GM19035 (cell line): Measurements from ENCODE around the gene ARHGAP26.

Experiments
- ATAC-seq: cut with Tn5 transposase; IDR thresholded peaks from one replicate; pipeline ENCODE4 v1.9.1; 2021; ENCODE audit not compliant: unreplicated experiment

The ARHGAP26 gene

DNA sequence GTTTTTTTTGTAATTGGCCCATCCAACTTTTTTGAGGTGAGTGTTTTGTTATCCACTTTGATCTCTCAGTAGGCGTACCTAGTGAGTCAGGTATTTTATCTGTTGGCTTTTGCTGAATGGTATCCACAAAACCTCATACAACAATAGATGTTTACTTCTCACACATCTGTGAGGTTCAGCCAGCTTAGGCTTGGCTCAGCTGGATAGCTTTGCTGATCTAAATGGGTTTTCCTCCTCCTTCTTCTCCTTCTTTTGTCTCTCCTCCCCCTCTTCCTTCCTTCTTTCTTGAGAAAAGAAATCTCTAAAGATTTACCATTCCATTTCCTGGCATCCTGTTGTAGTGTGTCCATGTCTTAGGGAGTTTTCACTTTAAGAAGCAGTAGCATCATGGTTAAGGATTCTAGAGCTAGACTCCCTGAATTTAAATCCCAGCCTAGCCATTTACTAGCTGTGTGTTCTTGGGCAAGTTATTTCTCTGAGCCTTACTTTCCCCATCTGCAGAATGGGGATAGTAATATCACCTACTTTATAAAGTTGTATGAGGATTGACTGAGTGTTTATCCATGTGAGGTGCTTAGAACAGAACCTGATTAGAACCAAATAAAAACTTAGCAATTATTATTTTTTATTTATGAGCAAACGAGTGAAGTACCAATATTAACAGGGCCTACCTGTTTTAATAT lies 126.3 kb downstream of the ARHGAP26 start:
- no peak for ATAC-seq

DNA sequence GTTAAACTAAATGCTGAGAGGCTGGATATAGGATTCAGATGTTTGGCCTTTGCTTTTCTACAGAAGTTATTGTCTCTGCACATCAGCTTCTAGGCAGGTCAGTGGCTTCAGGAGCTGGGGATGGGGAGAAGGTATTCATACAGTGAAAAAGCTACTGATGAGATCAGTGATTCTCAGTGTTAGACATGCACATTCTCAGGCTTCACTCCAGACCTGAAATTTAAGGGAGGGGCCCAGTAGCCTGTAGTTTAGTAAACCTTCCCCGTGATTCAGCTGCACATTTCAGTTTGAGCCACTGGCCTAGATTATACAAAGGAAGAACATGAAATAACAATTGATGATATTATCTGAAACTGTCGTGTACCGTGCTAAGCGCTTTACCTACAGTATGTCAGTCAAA lies 127.2 kb downstream of the ARHGAP26 start:
- ATAC-seq: no peak

DNA sequence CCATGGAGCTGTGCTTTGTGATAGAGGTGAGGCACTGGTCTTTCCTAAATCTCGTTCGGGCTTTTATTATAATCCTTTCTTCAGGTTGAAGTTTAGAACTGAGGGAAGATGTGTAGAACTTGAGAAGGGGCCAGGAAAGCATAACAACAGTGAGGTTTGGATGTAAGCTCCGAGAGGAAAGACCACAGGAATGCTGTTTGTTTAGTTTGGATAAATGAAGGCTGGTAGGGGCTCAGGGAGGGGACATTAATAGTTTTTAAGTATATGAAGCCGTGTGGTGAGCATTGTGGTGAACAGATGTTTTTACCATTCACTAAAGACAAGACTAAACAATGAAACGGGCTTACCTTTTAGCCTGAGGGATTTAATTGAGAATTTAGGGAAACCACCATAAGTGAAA lies 130.8 kb downstream of the ARHGAP26 start:
- ATAC-seq: no peak

DNA sequence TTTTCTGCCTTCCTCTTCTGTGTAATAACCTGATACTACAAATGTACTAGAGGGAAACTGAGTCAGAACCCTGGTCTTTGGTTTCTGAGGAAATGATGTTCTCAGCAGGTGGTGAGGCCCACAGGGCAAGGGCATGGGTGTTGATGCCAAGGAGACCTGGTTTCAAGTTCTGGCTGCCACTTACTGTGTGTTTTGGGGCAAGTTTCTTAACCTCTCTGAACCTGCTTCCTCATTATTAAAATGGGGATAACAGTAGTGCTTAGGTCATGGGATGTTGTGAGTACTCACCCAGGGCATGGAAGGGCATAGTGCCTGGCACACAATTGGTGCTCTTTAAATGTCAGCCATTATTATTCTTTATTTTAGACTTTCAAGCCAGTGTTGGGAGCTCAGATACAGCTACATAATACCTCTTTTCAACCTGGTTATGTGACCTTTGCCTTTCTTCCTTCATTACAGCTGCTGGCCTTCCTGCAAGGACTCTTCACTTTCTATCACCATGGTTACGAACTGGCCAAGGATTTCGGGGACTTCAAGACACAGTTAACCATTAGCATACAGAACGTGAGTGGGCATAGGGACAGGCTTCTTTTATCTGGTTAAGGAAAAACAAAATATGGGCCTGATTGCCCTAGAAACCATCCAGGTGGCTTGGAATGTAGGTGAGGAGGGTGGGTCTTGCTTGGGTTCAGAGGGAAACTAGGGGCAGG lies 131.5 kb downstream of the ARHGAP26 start:
- ATAC-seq: no peak

DNA sequence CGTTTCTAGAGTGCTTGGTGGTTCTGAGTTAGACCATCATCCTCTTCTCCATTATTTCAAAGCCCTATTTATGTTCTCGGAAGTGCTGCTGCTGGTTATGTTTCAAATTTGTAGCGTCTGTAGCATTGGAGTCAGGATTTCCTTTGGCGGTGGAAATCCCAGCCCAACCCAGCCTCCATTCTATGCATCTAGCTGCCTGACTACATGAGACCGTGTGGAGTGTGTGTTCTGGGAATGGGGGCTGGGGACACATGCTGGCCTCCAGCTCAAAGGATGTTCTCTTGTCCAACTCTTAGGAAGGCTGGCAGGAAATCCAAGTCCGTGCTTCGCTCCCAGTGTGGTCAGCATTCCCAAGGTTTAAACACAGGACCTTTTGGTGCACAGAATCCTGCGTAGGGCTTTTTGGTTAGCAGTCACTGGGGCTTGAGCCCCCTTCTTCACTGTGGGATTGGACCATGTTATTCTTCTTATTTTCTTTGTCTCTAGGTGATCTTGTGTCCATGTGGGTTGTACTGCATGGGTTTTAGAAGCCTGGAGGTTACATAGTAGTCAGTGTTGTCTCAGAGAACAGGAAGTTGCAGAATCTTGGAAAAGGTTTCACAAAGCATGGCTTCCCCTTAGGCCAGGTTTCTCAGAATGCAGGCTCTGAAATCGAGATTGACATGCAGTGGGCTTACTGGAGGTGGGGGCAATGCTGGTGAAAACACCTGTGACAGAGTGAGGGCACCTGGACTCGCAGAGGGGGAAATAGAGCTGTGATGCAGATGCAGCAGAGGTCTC lies 132.2 kb downstream of the ARHGAP26 start:
- no peak for ATAC-seq

DNA sequence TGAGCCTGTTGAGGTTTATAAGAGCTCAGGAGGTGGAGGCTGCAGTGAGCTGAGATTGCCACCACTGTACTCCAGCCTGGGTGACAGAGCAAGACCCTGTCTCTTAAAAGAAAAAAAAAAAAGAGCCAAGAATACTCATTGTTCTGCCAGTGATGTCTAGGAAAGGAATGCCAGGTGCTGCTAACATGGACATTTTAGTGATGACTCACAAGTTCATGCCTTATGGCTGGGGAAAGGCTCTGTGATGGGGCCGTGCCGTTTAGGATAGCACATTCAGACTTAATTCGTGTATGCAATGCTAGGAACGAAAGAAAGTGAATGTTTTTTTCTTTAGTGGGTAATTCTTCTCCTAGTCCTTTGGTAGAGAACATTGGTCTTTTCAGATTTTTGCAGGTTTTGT lies 134.2 kb downstream of the ARHGAP26 start:
- no peak for ATAC-seq

DNA sequence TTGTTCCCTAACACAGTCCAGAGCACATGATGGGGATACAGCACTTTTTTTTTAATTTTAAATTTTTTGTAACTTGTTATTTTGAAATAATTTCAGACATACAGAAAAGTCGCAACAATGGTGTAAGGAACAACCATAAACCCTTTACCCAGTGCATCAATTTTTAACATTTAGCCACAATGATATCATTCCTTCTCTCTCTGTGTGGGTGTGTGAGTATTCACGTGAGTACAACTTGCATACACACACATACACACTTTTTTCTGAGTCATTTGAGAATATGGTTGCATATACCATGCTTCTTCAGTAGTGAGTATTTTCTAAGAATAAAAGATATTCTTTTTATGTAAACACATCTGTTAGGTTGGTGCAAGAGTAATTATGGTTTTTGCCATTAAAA lies 135.2 kb downstream of the ARHGAP26 start:
- no peak for ATAC-seq

DNA sequence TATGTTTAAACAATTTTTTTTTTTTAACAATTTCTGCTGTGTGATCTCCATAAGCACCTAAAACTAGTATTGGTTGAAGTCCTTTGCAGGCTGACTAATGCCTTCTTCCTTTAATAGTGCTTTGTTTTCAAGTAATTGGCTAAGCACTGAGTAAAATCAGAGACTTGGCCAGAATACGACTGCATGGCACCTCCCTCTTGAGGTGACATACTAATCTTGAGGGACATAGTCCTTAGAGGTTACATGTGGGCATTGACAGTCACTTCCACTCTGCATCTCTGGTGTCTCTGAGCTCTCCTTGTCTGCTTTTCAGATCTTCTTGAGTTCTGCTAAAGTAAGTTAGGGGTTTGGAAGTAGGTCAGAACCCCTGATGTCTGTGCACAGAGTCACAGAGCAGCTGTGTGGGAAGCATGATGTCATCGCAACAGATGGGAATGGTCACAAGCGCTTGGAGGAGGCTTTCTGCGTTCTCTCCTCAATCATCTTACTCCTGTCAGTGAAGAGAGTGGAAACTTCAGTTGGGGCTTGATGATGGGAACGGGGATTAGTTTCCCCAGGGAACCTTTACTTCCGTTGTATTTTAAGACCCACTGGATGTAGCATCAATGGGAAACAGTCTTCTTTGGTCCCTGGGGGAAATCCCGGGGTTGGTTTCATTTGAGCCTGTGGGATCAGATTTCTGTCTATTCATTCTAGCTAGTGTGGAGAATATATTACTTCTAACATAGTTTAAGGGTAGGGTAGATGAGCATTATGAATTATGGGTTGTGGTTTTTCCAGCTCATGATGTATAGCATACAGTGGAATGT lies 136.9 kb downstream of the ARHGAP26 start:
- no peak for ATAC-seq

DNA sequence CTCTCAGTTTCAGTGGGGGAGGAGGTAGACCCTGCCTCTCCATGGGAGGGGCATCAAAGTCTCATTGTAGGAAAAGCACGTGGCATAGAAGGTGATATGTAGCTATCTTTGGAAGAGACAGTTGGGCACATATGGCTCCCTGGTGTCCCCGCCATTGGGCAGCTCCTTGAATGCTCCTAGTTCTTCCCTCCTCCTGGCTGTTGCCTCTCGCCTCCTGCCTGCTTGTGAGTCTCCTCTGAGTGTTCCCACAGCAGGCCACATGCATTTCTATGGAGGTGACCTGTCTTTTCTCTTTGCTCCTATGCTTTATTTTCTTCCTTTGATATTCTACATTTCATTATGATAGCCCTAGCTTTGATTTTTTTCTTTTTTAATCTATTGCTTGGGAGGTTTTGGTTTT lies 138.5 kb downstream of the ARHGAP26 start:
- no peak for ATAC-seq

DNA sequence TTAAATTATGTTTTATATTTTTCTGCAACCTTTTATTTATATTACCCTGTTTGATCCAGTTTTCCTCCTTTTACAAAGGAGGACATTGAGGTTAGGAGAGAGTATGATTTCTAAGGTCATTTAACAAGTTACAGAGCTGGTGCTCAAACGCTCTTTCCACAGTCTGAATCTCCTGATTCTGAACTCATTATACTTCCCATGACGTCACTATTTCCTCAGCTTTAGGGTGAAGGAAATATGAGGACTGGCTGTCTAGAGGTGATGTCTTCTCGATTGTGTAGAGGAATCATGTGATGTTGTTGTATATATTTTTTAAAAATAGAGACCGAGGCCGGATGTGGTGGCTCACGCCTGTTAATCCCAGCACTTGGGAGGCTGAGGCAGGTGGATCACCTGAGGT lies 140.0 kb downstream of the ARHGAP26 start:
- no peak for ATAC-seq

DNA sequence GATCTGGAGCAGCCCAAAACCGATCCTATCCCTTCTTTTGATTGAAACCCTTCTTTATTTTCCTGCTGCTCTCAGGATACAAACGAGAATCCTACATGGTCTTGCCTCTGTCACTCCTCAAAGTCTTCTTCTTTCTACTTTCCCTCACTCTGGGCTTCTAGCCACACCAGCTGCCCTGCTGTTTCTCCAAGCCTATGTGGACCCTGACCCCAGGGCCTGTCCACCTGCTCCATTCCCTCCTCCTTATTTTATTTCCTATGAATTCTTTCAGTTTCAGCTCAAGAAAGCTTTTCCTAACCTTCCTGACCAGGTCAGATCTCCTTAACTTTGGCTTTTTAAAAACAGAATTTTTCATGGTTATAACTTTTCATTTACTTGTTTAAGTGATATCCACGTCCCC lies 141.0 kb downstream of the ARHGAP26 start:
- ATAC-seq: no peak

DNA sequence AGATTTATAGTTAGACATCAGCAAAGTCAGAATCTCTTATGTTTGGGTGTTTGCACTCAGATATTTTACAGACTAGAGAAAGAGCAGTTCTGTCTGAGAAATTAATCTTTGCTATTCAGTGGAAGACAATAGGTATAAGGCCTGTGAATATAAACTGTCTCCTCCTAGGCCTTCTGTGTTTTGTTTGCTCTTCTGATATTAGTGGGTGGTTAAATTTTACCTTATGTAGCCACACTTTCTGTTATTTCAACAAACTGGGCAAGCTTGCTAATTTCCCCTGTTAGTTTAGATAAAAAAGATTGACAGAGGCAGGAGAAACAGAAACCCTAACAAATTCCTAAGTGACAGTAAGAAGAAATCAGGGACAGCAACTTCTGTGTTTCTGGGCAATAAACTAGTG lies 141.6 kb downstream of the ARHGAP26 start:
- ATAC-seq: no peak

DNA sequence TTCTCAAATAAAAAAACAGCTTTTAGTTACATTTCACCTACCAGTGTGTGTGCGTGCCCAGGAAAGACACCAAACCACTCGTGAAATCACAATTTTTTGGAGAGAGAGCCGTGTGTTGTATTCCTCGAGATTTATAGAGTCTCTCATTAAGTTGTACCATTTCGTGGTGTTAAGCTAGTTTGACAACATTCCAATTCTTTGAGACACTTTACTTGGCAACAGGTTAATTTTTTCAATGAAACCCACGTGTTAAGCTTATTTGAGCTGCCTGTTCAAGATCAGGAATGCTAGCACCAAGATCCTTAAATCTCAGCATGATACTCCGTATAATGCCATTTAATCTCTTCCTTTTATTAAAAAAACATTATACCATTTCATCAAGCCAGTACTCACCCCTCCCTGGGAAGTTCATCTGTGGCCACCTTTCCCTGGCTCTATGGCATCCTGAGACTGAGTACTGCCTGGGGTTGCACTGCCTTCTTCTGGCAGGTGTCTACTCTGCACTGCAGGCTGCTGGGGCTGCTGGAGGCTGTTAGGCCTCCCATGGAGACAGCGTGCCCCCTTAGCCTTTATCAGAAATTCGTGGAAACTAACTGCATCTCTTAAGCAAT lies 143.7 kb downstream of the ARHGAP26 start:
- no peak for ATAC-seq

DNA sequence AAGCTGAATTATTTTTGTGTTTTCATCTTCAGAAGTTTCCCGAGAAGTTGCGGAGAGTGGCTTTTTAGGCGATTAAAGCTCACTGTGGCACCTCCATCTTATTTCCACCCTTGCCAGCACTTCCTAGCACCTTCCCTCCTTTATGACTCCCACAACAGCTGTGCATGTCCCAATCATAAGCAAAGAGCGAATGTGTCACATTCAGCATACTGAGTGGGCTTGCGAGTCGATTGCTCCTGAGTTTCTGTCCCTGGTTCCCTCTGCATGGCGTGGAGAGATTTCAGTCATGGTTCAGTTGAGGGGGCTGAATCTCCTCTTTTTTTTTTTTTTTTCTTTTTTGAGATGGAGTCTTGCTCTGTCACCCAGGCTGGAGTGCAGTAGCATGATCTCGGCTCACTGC lies 144.9 kb downstream of the ARHGAP26 start:
- ATAC-seq: no peak

DNA sequence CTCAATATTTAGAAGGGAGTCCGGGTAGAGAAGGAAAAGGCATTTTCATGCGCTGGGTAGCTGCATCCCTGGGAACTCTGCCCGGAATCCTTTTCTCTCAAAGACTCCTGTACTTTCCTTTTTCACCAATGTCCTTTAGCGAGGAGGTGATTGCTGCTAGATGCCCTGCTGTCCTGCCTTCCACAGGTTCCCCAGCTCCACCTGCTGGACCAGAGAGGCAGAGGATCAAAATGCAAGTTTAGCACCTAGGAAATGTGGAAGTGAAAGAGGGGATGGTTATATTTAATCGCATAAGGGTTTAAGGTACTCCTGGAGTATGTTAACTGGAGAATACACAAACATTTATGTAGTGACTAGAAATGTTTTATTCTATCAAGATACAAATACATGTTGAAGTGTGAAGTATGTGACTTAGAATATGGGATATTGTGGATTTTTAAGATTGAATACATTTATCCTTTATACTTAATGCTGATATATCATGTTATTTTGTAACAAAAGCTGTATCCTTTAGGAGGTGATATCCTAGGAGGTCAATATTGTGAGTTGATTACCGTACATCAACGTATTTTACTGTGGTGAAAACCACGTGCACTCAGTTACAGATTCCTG lies 145.7 kb downstream of the ARHGAP26 start:
- no peak for ATAC-seq

DNA sequence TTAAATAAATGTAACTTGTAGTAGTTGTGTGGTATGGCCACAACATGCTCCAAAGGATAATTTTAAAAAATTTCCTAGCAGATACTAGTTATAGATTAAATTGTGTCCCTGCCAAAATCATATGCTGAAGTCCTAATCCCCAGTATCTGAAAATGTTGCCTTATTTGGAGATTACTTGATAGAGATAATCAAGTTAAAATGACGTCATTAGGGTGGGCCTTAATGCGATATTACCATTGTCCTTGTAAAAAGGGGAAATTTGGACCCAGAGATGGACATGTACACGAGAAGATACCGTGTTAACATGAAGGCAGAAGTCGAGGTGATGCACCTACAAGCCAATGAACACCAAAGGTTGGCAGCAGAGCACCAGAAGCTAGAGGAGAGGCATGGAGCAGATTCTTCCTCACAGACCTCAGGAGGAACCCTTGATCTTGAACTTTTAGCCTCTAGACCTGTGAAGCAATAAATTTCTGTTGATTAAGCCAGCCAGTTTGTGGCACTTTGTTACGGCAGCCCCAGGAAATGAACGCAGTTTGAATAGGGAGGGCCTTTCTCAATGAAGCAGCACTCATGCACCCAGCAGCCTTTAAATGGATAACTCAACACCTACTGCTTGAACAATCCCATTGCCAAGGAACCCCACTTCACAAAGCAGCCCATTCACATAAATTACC lies 148.9 kb downstream of the ARHGAP26 start:
- no peak for ATAC-seq

DNA sequence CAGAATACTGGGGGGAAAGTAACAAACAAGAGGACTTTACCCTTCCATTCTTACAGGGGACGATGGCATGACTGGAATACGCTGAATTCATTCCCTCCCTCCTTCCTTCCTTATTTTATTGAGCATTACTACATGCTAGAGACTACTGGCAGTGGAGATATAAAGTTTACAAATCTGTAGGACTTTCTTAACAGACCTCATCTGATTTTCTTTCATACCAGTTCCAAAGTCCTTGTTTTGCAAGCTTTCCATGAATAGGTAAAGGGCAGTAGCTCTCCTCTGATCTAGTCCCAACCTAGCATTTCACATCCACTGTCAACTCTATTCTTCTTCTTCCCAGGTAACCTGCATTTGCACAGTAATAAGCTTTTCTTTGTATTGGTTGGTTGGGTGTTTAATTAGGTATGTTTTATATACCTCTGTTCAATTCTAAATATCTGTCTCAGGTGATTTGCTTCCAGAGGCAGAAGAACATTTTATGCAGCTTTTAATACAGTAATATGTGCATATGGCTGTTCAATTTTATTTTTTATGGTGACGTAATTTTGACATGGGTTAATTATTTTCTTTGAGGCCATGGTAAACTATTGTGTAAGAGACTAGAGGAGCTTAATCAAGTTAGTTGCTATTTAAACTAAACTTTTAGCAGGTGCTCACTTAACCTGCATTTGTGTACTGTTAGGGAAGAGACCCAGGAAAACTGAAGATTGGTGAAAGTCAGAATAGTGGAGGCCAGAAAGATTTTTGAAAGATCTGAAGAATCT lies 150.9 kb downstream of the ARHGAP26 start:
- no peak for ATAC-seq

DNA sequence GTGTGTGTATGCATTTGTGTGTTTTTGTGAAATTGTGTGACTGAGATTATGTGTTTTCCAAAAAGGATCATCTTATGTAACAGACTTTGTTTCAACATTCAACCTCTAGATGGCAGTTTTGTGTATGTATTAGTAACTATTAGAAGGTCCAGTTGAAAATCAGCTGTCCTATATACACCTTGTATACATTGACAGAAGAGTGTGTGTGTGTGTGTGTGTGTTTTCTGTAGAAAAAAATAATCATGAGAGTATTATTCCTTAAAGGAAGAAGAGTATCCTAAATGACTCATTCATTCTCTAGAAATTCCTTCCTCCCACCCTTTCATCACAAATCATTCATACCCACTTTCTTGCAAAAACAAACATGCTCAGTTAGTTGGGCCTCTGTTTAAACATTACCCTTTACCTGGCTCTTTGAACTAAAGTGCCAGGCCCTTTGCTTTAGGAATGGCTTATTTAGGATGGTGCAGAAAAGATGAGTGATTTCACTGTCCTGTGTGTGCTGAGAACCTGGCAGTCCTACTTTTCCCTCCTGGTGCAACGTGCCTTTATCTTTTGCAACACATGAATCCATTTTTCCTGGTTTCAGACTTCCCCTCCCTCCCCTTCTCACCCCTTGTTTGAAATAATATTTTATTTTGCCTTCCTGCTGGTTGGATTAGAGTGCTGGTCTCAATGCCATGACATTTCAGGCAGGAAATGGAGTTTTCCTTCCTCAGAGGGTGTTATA lies 152.2 kb downstream of the ARHGAP26 start:
- ATAC-seq: peak; percentile 55
